HG03097 (cell line): Measurements from ENCODE around the gene STK32B.
"Not testable (repeated sequence)": the region's sequence is repeated elsewhere in the genome, so short reads cannot be mapped to it uniquely, and the experiment has no call there.

Experiments used
- ATAC-seq: cut with Tn5 transposase; IDR thresholded peaks from one replicate; pipeline ENCODE4 v1.9.1; 2021; ENCODE audit not compliant: unreplicated experiment, low FRiP score

Gene STK32B

DNA sequence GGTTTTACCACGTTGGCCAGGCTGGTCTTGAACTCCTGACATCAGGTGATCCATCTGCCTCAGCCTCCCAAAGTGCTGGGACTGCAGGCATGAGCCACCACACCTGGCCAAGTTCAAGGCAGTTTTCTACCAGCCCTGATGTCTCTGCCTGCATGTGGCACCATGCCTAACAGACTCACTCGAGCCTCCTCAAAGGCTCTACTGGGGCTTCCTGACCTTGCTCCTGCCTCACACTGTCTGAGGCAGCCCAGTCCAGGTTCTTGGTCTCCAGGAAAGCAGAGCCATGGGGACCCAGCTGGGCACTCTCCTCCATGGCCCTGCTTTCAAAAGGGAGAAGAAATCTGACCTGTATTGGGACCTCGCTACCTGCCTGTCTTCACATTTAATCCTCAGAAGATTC is 370.1 kb downstream of the STK32B start:
- no peak for ATAC-seq

DNA sequence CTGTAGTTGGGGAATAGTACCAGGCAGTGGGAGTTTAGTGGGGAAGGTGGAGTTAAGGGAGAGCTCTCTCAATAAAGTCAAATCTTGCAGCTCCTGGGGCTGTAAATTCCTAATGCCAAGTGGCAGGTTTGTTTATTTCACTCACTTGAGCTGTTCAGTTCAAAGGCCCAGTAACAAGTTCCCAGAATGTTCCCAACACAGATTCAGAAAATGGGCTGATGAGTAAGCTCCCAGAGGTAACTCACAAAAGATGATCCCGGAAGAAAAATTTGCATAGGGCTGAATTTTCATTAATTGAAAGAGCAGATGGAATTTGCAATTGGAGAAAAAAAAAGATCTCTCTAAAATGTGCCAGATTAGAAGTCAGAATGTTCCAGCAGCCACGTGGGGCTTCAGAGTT is 370.9 kb downstream of the STK32B start:
- no peak for ATAC-seq

DNA sequence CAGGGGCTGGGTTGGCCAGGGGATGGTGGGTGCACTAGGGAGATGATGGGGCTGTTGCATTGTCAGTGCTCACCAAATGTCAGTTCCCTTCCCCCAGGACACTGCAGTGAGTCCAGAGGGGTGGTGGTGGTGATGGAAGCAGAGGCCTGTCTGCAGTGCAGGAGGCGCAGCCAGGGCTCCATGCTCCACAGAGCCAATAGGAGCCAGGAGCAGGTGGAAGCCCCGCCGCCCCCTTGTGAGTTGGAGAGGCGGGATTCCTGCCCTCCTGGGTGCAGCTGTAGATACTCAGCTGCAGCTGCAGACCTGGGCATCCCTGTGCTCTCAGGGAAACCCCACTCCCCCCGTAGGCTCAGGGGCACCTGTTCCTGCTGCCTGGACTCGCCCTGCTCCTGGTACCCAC is 372.4 kb downstream of the STK32B start:
- ATAC-seq, result no peak

DNA sequence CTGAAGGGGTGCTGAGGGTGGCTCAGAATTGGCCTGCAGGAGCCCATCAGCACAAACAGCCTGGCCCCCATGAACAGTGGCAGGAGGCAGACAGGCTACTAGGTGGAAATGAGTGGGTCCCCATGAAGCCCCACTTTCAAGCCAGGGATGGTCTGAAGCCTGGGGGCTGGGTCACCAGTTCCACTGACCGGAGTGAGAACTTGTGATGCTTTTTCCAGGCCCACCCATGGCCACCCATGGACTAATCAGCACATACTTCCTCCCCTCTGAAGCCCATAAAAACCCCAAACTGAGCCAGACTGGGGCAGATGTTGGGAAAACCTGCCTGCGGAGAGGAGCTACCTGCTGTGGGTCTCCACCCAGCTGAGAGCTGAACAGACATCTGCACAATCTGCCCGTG is 372.9 kb downstream of the STK32B start:
- ATAC-seq, result no peak

DNA sequence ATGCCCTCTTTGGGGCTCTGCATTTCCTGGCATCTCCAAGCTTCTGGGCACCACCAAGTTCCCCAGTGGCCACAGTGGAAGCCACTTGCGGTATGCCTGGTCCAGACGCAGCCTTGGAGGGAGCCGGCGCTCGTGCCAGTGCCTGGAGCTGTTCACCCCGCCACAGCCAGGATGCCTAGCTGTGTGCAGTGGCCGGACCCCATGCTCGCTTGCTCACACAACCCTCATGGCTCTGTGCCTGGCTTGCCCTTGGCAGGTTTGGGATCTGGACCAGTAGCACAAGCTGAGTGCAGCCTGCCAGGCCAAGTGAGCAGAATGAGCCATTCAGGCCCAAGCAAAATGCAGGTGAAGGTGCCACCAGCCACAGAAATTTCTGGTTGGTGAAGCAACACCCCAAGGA is 373.6 kb downstream of the STK32B start:
- no peak for ATAC-seq

DNA sequence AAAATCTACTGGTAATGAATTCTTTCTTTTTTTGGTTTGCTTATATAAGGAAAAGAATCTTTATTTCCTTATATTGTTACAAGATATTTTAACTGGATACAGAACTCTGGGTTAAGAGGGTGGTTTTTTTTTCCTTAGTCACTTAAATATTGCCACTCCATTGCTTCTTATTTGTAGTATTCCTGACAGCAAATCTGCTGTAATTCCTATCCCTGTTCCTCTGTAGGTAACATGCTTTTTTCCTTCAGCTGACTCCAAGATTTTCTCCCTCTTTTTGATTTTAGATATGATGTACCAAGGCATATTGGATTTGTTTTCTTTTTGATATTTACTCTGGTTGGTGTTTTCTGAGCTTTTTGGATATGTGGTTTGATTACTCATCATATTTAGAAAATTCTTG is 378.5 kb downstream of the STK32B start:
- ATAC-seq, result no peak

DNA sequence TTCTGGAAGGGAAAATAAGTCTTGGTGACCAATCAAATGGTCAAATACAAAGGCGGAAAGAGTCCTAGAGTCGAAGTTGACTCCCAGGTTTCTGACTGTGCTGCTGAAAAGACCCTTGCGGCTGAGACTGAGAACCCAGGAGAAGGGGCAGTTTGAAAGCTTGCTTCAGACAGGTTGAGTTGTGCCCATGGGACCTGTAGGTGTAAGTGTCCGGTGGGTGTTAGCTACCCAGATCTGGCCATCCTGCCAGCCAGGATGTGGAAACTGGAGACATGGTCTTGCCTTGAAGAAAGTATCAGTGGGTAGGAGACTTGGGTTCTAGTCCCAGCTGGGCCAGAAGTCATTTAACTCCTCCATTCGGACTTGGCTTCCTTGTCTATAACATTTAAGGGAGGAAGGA is 381.9 kb downstream of the STK32B start:
- ATAC-seq, result no peak

DNA sequence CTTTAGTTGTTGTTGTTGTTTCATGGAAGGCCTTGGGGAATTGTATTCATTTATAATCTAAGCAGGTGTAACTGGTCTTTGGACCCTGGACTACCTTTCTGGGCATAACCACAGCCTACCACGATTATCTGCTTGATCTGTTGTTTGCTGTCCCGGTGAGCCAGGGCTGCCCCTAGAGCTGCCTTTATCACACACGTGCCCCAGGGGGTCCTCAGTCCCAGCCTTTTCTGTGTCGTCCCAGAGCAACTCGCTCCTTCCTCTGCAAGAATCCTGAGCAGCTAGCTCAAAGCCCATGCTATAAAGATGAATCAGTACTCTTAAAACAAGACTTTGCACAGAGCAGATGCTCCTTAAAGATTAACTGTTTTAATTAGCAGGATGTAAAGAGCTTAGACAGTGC is 383.9 kb downstream of the STK32B start:
- ATAC-seq, result no peak

DNA sequence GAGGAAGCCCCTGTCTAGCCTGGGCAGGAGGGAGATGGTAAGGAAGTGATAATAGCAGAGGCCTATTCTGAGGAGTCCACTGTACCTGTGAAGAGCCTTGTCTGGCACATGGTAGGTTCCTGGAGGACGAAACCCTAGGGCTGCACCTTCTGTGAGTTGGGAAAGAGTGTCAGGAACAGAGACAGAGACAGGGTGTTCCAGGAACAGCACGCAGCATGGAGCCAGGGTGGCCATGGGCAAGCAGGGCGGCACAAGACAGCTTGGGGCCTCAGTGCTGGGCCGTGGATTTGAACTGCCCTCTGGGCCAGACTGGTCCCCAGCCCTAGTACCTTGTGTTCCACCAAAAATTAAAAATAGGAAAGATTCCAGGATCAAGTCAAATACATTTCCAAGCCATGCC is 384.5 kb downstream of the STK32B start:
- no peak for ATAC-seq

DNA sequence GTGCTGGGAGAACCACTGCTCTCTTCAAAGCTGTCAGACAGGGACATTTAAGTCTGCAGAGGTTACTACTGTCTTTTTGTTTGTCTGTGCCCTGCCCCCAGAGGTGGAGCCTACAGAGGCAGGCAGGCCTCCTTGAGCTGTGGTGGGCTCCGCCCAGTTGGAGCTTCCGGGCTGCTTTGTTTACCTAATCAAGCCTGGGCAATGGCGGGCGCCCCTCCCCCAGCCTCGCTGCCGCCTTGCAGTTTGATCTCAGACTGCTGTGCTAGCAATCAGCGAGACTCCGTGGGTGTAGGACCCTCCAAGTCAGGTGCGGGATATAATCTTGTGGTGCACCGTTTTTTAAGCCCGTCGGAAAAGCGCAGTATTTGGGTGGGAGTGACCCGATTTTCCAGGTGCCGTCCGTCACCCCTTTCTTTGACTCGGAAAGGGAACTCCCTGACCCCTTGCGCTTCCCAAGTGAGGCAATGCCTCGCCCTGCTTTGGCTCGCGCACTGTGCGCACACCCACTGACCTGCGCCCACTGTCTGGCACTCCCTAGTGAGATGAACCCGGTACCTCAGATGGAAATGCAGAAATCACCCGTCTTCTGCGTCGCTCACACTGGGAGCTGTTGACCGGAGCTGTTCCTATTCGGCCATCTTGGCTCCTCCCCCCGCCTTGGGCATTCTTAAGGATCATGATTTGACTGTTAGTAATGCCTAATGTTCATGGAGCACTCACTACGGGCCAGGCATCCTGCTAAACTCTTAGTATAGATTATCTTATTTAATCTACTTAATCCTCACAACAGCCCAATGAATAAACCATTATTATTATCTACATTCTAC is 392.9 kb downstream of the STK32B start:
- not testable (repeated sequence) for ATAC-seq

DNA sequence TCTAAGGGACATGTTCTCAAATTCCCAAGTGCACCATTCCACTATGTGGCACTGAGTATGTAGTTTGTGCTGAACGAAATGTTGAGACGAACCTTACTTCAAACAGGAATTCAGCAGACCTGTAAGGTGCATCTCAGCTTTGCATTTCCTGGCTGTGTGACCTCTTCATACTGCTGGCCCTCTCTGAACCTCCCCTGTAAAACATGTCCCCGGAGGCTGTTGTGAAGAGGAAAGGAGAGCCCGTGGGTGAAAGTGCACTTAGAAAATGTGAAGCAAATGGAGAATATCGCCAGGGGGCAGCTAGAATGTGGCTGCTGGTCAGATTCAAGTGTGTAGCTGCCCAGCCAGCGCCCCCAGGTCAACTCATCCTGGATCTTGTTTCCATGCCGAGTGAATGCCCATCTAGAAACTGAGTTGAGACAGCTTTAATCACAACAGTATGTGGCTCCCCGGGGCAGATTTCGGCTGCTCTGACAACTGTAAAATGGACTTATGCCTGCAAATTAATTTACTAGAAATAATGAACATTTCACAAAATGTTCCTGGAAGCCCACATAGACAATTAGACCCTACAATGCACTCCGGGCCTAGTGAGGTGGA is 393.7 kb downstream of the STK32B start:
- no peak for ATAC-seq

DNA sequence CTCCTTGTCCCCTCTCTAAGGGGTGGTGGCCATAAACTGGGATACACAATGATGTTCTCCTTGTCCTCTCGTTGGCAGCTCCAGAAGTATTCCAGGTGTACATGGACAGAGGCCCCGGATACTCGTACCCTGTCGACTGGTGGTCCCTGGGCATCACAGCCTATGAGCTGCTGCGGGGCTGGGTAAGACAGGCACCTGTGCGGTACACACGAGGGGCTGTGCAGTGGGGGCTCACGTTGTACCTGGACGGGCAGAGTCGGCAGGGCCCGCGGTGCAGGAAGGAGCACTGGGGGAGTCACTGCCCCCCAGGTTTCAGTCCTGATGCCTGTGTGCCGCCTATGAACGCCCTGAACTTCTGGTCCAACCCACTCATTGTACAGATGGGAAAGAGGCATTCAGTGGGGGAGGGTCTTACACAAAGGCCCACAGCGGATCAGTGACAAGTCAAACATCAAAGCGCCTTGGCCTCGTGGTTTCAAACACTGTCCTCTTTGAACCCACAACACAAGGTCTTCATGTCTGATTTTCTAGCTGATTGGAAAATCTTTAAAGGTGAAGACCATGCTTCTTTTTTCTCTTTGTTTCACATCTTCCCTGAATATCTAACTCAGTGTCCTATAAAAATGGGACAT is 395.4 kb downstream of the STK32B start:
- ATAC-seq, result no peak

DNA sequence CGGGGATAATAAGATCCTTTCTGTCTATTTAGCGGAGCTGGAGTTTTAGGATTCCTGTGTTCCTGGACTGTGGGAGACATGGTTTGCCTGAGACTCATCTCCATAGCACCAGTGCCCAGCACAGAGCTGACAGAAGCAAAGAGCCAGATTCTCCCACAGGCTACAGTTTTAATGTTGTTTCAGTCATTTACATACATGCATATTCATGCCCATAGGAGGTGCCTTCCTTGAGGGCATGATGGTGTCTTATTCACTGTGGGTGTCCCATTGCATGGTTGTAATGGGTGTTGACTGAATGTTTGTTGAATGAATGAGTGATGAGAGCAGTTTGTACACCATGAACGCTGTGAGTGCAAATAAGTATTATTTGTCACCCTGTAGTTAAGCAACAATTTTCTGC is 396.5 kb downstream of the STK32B start:
- no peak for ATAC-seq

DNA sequence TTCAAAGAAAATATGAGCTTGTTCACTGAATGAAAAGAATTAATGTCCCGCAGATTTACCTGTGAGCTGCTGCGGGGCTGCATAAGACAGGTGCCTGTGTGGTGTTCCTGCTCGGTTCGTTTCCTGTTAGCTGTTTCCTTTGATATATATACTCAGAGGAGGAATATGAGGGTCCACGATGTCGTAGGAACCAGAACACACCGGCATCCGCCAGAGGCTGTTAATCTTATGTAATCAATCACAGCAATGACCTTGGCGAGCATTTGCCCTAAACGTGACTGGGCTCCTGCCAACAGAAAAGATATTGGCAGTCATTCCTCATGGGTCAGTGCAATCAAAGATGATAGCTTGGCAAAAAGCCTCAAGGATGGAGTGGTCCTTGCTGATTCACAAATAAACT is 396.9 kb downstream of the STK32B start:
- ATAC-seq, result no peak

DNA sequence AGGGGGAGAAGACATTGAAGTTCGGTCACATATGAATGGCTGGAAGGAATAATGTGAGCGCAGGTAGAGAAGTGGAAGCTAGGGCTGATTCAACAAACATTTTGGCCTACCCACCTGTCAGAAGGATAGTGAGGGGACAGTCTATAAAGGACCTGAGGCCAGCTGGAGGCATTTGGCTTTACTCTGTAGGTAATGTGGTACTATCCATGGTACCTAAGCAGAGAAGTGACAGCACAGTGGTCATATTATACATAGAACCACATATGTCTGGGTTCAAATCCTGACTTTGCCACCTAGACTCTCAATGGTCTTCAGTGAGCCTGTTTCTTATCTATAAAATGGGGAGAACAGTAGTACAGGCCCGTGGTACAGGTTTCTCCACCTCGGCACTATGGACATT is 400.0 kb downstream of the STK32B start:
- ATAC-seq, result no peak

DNA sequence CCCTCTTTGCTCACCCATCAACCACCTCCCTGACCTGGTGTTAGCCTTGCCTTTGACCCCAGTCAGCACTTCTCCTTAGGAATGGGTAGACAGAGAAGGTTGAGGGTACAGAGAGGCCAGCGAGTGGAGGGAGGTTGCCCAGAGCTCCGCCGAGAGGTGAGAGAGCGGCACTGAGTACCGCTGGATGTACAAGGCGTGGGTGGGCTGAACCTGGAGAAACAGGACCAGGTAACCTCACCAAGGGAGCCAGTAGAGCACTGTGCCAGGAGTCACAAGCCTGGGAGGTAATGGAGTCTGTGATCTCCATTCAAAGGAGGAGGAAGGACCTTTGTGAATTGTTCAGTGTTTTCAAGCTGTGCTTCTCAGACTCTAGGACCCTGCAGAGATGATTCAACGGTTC is 400.9 kb downstream of the STK32B start:
- no peak for ATAC-seq

DNA sequence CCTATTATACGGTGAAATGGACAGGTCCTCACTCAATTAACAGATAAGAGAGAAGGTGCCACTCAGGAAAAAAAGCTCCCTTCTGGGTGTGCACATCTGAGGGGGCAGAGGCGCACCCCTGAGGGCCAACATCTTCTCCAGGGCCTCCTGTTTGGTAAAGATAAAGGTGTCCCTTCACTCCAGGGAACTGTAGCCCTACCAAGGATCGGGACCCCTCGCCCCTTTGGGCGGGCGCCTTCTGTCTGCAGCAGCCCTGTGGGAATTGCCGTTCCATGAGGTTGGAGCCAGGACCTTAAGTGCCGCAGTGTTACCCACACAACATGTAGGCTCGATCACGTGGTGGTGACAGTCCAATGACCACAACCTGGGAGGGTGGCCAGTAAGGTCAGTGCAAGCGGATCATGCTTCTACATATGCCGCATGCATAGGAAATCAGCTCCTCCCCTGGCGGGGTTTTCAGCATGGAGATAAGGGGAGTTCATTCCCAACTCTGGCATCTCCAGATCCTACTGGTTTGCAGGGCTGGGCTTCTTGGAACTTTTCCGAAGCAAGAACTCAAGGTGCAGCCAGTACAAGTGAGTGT is 403.8 kb downstream of the STK32B start:
- no peak for ATAC-seq

DNA sequence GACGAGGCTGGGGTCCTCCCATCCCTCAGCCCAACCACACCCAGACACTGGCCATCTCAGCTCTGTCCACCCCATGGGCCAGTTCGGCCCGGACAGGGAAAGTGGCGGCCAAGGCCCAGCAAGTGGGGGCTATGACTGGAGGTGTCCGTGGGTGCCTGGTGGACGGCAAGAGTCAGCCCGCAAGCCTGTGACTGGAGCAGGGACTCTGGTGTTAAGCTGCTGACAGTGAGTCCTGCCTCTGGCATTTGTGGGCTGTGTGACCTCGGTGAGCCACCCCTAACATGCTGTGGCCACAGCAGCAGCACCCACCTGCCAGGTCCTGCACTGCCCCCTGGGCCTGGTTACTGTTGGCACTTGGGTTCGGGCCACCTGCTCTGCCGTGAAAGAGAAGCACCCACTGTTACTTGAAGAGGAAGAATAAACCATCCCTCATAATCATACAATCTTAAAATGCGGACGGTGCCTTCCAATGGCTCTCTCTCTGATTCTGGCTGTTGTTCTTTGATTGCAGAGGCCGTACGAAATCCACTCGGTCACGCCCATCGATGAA is 405.1 kb downstream of the STK32B start:
- ATAC-seq, result no peak

DNA sequence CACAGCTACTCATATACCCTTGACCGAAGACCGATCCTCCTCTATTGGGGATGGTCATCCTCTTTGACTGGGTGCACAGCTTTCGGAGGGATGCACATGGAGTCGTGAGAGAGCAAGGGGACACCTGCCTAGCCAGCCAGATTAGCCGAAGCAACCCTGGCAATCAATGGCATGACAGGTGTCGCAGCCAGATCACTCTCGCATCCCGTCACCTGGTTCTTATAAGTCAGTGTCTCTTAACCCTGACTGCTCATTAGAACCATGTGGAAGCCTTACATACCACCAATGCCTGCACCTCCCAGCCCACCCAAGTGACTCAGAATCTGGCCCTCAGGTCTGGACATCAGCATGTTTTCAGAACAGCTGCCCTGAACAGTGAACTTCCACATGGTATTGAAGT is 407.4 kb downstream of the STK32B start:
- ATAC-seq, result no peak

DNA sequence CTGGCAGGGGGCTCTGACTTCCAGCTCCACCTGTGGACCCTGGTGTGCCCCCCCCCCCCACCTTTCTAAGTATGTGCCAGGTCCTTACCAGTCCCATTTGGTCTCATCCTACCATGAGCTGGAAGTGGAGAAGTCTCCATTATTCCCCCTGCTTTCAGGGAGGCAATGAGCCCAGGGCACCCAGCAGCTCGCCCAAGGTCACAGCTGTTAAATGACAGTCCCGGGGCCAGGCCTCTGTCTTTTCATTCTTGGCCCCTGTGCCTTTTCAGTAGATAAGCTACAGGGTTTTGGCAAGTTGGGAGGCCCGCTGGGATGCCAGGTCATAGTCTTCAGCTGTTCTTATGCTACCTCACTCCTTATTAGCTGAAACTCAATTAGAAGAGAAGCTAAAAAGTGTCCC is 408.0 kb downstream of the STK32B start:
- no peak for ATAC-seq

DNA sequence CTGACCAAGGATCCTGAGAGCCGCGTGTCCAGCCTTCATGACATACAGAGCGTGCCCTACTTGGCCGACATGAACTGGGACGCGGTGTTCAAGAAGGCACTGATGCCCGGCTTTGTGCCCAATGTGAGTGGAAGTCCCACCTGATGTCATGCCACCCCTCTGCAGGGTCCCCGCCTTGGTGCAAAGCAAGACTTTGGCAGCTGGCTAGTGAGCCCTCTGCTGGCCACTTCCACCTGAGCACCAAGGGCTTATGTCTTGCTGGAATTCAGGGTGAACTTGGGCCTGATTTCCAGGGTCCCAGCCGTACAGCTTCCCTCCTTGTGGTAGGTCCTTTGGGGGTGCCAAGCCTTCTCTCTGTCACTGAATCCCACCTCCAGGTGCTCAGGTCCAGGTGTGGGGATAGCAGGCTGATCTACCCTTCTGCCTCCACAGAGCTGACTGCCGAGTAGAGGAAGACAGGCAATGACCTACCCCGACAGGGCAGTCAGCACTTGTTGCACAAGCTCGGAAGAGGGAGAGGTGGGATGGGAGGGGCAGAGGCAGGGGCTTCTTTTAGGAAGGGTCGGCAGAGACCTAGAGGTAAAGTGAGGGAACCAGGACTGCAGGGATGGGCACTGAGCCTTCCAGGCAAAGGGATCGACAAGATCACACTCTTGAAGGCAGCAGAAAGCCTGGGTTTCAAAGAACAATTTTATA is 409.0 kb downstream of the STK32B start:
- ATAC-seq, result no peak
